GM12878 (cell line): ENCODE measurements around the gene MAGI1. TPM values are rescaled to one million over a fixed set of nuclear protein-coding genes. Genes with fewer than 3 reads are reported as not detected.

Experiments
- ATAC-seq: fragments of 200-7000 bp; cut with Tn5 transposase; 3 replicates; pipeline ENCODE4 v1.9.1; 2020; ENCODE audit warnings: mild to moderate bottlenecking, moderate library complexity
- BruUV-seq: library from RNA; stranded (reverse); fragments of 400-500 nt; replicated peaks from 2 replicates; lab custom pipeline; 2021; lab: Mats Ljungman, UMichigan
- CTCF ChIA-PET: fragments of 300-600 bp; sonication (Branson Sonifier 250); formaldehyde crosslinking; extraction: SDS; loops from one replicate; lab custom pipeline; 2021; ENCODE audit warnings: inconsistent platforms; lab: Yijun Ruan, JAX
- POLR2A ChIA-PET: fragments of 350-600 bp; formaldehyde crosslinking; extraction: SDS; loops from one replicate; lab custom pipeline; 2021; ENCODE audit warnings: inconsistent platforms; lab: Charles Lee
- RAD21 ChIA-PET: fragments of 300-600 bp; sonication (Branson Sonifier 250); formaldehyde crosslinking; loops from one replicate; lab custom pipeline; 2023; ENCODE audit warnings: antibody characterized with exemption; ENCODE audit not compliant: unreplicated experiment; lab: Charles Lee
- SMC1A ChIA-PET: fragments of 300-600 bp; sonication (Branson Sonifier 250); formaldehyde crosslinking; loops from one replicate; lab custom pipeline; 2023; ENCODE audit not compliant: unreplicated experiment, uncharacterized antibody; lab: Charles Lee
- DNase-seq: peaks from one replicate; pipeline ENCODE4 v3.0.0-alpha.2; 2011; ENCODE audit warnings: low read depth, low spot score
- FAIRE-seq: peaks from 3 replicates; lab custom pipeline; 2011; peaks lifted over from hg19 to GRCh38; lab: Jason Lieb, UNC
- H2AFZ ChIP-seq: 2 replicates; pipeline ENCODE4 v1.6.0; 2011; ENCODE audit warnings: low read depth, low read length, control low read depth; ENCODE audit not compliant: control insufficient read depth
- H3K27ac ChIP-seq: 2 replicates; pipeline ENCODE4 v1.5.1; 2011; ENCODE audit warnings: control low read depth; ENCODE audit not compliant: control insufficient read depth, insufficient read depth
- H3K27me3 ChIP-seq, 2 experiments: replicated peaks in 1 of 2; 2 replicates each; pipeline versions ENCODE4 v1.6.0 to v1.6.1; 2011; ENCODE audit warnings: low read length in 1 of 2; ENCODE audit not compliant: control insufficient read depth in 2 of 2, insufficient read depth in 2 of 2
- H3K36me3 ChIP-seq, 2 experiments: 2 replicates each; pipeline ENCODE4 v1.5.1; 2011; ENCODE audit warnings: low read length in 1 of 2; ENCODE audit not compliant: control insufficient read depth in 2 of 2, insufficient read depth in 2 of 2
- H3K4me1 ChIP-seq: 2 replicates; pipeline ENCODE4 v1.6.1; 2011; ENCODE audit warnings: mild to moderate bottlenecking, low read length, moderate library complexity, mixed read lengths; ENCODE audit not compliant: control insufficient read depth, insufficient read depth
- H3K4me2 ChIP-seq: 2 replicates; pipeline ENCODE4 v1.6.0; 2011; ENCODE audit warnings: control low read depth; ENCODE audit not compliant: control insufficient read depth, insufficient read depth
- H3K4me3 ChIP-seq: fragments of 200-600 bp; sonication (generic); 2 replicates; pipeline ENCODE4 v1.5.1; 2016
- H3K79me2 ChIP-seq: 2 replicates; pipeline ENCODE4 v1.6.0; 2011; ENCODE audit warnings: low read length; ENCODE audit not compliant: control insufficient read depth, insufficient read depth
- H3K9ac ChIP-seq: 2 replicates; pipeline ENCODE4 v1.8.0; 2011; ENCODE audit warnings: low read length, control low read depth, mixed read lengths; ENCODE audit not compliant: control insufficient read depth, insufficient read depth
- H3K9me3 ChIP-seq: replicated peaks from 3 replicates; pipeline ENCODE4 v1.5.1; 2011; ENCODE audit warnings: mild to moderate bottlenecking, low read length; ENCODE audit not compliant: control insufficient read depth, insufficient read depth
- H4K20me1 ChIP-seq: 2 replicates; pipeline ENCODE4 v1.6.0; 2011; ENCODE audit not compliant: control insufficient read depth, insufficient read depth
- ATF7 ChIP-seq: fragments of 450-650 bp; IDR thresholded peaks from 2 replicates; pipeline ENCODE4 v1.6.1; 2016; ENCODE audit warnings: low read depth, mild to moderate bottlenecking
- MTA3 ChIP-seq: IDR thresholded peaks from 2 replicates; pipeline ENCODE4 v1.6.1; 2012; ENCODE audit warnings: low read length, inconsistent platforms, borderline replicate concordance
- NR2C1 ChIP-seq: fragments of 450-650 bp; IDR thresholded peaks from 2 replicates; pipeline ENCODE4 v1.6.1; 2017; ENCODE audit warnings: antibody characterized with exemption, mild to moderate bottlenecking, moderate library complexity
- WGBS: methylation state at CpG from one replicate; pipeline ENCODE4 v1.1.6; 2016; ENCODE audit warnings: low lambda C conversion rate; ENCODE audit not compliant: insufficient replicate concordance, insufficient coverage; ENCODE audit errors: missing lambda C conversion rate; 5-methylcytosine and 5-hydroxymethylcytosine counted together
- in situ Hi-C: fragments of 300-500 bp; cut with MboI; formaldehyde crosslinking; loops from 9 replicates; pipeline ENCODE4 v1.14.3; 2018; ENCODE audit warnings: mixed read lengths
- intact Hi-C: fragments of 100-400 bp; cut with micrococcal nuclease; formaldehyde crosslinking; loops from one replicate; pipeline ENCODE4 v1.14.2; 2022; ENCODE audit not compliant: unreplicated experiment
- polyA plus RNA-seq, 11 experiments: library from polyadenylated mRNA; depleted of rRNA in 4 of 11; unstranded in 6 of 11; stranded (reverse) in 5 of 11; fragments of >200 nt; fragmentation: Nextera tagmentation in 4 of 11; fragmentation: Illumina TruSeq in 1 of 11; extraction: Ambion mirVana in 4 of 11; extraction: Trizol in 1 of 11; gene quantifications; 1 replicate in 1 of 11; 2 replicates in 10 of 11; pipeline versions ENCODE4 v1.2.1 to v1.2.3, GENCODE V29; 2011 to 2016; ENCODE audit warnings: inconsistent platforms in 2 of 11, missing spikeins in 2 of 11, low read depth in 1 of 11
- total RNA-seq, 4 experiments: library from RNA; depleted of rRNA in 3 of 4; stranded (reverse); fragments of >200 nt in 3 of 4; fragmentation: Illumina TruSeq in 1 of 4; extraction: Trizol in 1 of 4; gene quantifications; 2 replicates each; pipeline versions ENCODE4 v1.2.1 to v1.2.3, GENCODE V29; 2013 to 2021
- TF ChIP-seq, protein P1 (sequence below): fragments of 450-650 bp; formaldehyde crosslinking; IDR thresholded peaks from 2 replicates; pipeline ENCODE4 v1.5.0; 2022; ENCODE audit warnings: mild to moderate bottlenecking, missing genetic modification characterization
- TF ChIP-seq, protein P2 (sequence below): IDR thresholded peaks from 2 replicates; pipeline ENCODE4 v1.6.1; 2012; ENCODE audit warnings: improper control_type of control experiment, low read depth, low read length; ENCODE audit not compliant: insufficient replicate concordance

MAGI1 gene
- total and polyA plus RNA-seq, 10 of the 15 experiments (the other 5 are each of a cell fraction or from before 2014, with no cell fraction given), result 0.02 to 3.3 (median 0.29) TPM; not detected in 1

DNA sequence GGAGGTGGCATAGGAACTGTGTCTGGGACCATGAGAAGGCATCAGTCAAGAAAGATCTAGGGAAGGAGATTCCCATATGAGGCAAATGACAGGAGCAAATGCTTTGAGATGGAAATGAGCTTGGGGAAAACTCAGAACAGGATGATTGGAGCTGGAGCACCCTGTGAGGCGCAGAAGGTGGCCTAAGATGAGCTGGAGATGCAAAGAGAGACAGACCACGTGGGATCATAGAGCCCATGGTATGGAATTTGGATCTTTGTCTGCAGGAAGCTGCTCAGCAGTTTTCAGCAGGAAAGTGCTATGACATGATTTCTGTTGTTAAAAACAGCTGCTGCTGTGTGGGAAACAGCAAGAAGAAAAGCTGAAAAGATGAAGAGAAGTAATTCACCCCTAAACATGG lies 310.6 kb downstream of the MAGI1 start:
- Histone ChIP-seq H3K9ac (no peak overlapping the region), H2AFZ (no peak overlapping the region), H3K79me2 (no peaks in the 10 kb centered on the region), H3K4me3 (no peak overlapping the region), H3K9me3 (no peaks in the 10 kb centered on the region), H4K20me1 (no peaks in the 10 kb centered on the region), H3K27ac (no peak overlapping the region), H3K4me2 (no peak overlapping the region), H3K4me1 (no peaks in the 10 kb centered on the region), H3K27me3 (no peaks in the 10 kb centered on the region), H3K36me3 (no peaks in the 10 kb centered on the region)
- no peak for DNase-seq
- no peak for FAIRE-seq
- BruUV-seq, result no TSS peak
- SMC1A ChIA-PET, result no interaction called here
- TF ChIP-seq ATF7 (no peak), NR2C1 (no peak), MTA3 (no peak)
- TF ChIP-seq, protein P1, sequence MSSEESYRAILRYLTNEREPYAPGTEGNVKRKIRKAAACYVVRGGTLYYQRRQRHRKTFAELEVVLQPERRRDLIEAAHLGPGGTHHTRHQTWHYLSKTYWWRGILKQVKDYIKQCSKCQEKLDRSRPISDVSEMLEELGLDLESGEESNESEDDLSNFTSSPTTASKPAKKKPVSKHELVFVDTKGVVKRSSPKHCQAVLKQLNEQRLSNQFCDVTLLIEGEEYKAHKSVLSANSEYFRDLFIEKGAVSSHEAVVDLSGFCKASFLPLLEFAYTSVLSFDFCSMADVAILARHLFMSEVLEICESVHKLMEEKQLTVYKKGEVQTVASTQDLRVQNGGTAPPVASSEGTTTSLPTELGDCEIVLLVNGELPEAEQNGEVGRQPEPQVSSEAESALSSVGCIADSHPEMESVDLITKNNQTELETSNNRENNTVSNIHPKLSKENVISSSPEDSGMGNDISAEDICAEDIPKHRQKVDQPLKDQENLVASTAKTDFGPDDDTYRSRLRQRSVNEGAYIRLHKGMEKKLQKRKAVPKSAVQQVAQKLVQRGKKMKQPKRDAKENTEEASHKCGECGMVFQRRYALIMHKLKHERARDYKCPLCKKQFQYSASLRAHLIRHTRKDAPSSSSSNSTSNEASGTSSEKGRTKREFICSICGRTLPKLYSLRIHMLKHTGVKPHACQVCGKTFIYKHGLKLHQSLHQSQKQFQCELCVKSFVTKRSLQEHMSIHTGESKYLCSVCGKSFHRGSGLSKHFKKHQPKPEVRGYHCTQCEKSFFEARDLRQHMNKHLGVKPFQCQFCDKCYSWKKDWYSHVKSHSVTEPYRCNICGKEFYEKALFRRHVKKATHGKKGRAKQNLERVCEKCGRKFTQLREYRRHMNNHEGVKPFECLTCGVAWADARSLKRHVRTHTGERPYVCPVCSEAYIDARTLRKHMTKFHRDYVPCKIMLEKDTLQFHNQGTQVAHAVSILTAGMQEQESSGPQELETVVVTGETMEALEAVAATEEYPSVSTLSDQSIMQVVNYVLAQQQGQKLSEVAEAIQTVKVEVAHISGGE, result no peak
- TF ChIP-seq, protein P2, sequence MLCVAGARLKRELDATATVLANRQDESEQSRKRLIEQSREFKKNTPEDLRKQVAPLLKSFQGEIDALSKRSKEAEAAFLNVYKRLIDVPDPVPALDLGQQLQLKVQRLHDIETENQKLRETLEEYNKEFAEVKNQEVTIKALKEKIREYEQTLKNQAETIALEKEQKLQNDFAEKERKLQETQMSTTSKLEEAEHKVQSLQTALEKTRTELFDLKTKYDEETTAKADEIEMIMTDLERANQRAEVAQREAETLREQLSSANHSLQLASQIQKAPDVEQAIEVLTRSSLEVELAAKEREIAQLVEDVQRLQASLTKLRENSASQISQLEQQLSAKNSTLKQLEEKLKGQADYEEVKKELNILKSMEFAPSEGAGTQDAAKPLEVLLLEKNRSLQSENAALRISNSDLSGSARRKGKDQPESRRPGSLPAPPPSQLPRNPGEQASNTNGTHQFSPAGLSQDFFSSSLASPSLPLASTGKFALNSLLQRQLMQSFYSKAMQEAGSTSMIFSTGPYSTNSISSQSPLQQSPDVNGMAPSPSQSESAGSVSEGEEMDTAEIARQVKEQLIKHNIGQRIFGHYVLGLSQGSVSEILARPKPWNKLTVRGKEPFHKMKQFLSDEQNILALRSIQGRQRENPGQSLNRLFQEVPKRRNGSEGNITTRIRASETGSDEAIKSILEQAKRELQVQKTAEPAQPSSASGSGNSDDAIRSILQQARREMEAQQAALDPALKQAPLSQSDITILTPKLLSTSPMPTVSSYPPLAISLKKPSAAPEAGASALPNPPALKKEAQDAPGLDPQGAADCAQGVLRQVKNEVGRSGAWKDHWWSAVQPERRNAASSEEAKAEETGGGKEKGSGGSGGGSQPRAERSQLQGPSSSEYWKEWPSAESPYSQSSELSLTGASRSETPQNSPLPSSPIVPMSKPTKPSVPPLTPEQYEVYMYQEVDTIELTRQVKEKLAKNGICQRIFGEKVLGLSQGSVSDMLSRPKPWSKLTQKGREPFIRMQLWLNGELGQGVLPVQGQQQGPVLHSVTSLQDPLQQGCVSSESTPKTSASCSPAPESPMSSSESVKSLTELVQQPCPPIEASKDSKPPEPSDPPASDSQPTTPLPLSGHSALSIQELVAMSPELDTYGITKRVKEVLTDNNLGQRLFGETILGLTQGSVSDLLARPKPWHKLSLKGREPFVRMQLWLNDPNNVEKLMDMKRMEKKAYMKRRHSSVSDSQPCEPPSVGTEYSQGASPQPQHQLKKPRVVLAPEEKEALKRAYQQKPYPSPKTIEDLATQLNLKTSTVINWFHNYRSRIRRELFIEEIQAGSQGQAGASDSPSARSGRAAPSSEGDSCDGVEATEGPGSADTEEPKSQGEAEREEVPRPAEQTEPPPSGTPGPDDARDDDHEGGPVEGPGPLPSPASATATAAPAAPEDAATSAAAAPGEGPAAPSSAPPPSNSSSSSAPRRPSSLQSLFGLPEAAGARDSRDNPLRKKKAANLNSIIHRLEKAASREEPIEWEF, result no peak
- CTCF ChIA-PET, result interaction anchor here (1.4 to 1.8 kb wide), 2 partner anchors 11 to 1194 kb away, joined by 3 to 6 read pairs; no protein-coding TSS in a partner anchor
- POLR2A ChIA-PET, result no interaction called here
- RAD21 ChIA-PET, result no interaction called here
- no peak for ATAC-seq
- in situ Hi-C loops (no loop called here), intact Hi-C loops (no loop called here)
- WGBS, result 0% methylated on average over 2 of the region's 2 CpGs
